ENCODE data around the gene TNFRSF25. TPM values are rescaled to one million over a fixed set of nuclear protein-coding genes. Genes with fewer than 3 reads are reported as not detected.

TNFRSF25 gene
- total and polyA plus RNA-seq, 2 donors (not counting 3 experiments of a cell fraction or from before 2014, with no cell fraction given), result 33.9 to 38.8 TPM

DNA sequence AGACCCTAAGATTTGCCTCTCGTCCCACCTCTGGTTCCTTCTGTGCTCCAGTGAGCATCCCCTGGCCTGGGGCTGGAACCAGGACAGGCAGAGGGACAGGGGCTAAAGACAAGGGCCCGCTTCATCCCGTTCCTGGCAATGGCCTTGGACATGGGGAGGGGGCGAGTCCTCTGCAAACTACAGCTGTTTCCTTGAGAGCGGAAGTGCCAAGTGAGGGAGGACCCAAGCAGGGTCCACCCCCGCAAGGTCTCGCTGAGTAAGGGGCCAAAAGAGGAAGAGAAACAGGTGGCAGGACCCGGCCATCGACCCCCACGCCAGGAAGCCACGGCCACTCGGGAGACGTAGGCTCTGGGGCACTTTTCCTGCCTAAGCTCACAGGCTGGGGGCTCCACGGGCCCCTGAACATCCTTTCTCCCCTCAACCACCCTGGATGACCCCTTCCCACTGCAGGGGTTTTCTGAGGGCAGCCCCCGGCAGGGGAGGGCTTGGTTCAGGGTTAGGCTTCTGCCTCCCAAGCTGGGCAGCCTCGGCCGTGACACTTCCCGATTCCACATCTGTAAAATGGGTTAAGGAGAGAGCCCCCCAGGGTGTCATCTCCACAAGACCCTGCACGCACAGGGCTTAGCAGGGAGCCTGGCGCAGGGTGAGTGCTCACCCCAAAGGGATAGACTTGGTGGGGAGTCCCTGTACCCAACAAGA is 43.4 kb upstream of the TNFRSF25 start:
- no peak for FAIRE-seq
- no TSS peak for BruUV-seq (replicated peaks)
- TF ChIP-seq FOS (IDR thresholded peaks at IDR 0.05; ENCODE audit: borderline replicate concordance, insufficient read depth, low read length) (no peak), MYC (IDR thresholded peaks at IDR 0.05; ENCODE audit: low read depth, low read length) (no peak), POLR2AphosphoS5 (IDR thresholded peaks at IDR 0.05; ENCODE audit: insufficient read depth, low read depth, low read length) (no peak), GATA2 (IDR thresholded peaks at IDR 0.05; ENCODE audit: insufficient read depth, insufficient read length, low read depth, low read length) (no peak), CTCF (IDR thresholded peaks at IDR 0.05; ENCODE audit: extremely low read depth in 1 of 2, insufficient read depth in 1 of 2, low read depth in 1 of 2, low read length in 2 of 2) (no peak), EZH2 (IDR thresholded peaks at IDR 0.05; ENCODE audit: borderline replicate concordance, low read depth, low read length, severe bottlenecking) (no peak), JUN (IDR thresholded peaks at IDR 0.05; ENCODE audit: borderline replicate concordance, insufficient read depth, insufficient read length, low read depth) (no peak), MAX (IDR thresholded peaks at IDR 0.05; ENCODE audit: insufficient read depth, insufficient read length) (no peak), POLR2A (IDR thresholded peaks at IDR 0.05; ENCODE audit: low read depth, low read length) (no peak)
- H3K36me3 ChIP-seq (ENCODE audit: control insufficient read depth in 2 of 2, extremely low read depth in 1 of 2, insufficient read depth in 2 of 2, low read length in 2 of 2), result no peaks in the 10 kb centered on the region
- H3K9me1 ChIP-seq (replicated peaks; ENCODE audit: control insufficient read depth, extremely low read depth, insufficient read depth, low read length), result no peaks in the 10 kb centered on the region
- no peaks in the 10 kb centered on the region for H3K79me2 ChIP-seq (ENCODE audit: control insufficient read depth, insufficient read depth, low read length)
- DNase-seq (ENCODE audit: low read depth, low spot score), result no peak
- H2AFZ ChIP-seq (ENCODE audit: low read depth, low read length), result no peak overlapping the region
- H3K27me3 ChIP-seq (ENCODE audit: control insufficient read depth in 2 of 2, insufficient read depth in 2 of 2, low read length in 2 of 2), result no peaks in the 10 kb centered on the region
- H3K4me3 ChIP-seq (replicated peaks in 1 of 3; ENCODE audit: insufficient read depth in 1 of 3, low read depth in 1 of 3, low read length in 3 of 3), result no peak overlapping the region
- H3K4me2 ChIP-seq (ENCODE audit: insufficient read depth, low read length), result no peak overlapping the region
- H4K20me1 ChIP-seq (replicated peaks; ENCODE audit: control insufficient read depth, extremely low read depth, insufficient read depth, low read length), result no peaks in the 10 kb centered on the region
- ChIA-PET POLR2A (no interaction called here), CTCF (interaction anchor here (1.0 to 1.5 kb wide), 3 partner anchors 13 to 137 kb away, joined by 3 to 9 read pairs (median 4); no protein-coding TSS in a partner anchor)
- H3K27ac ChIP-seq (ENCODE audit: insufficient read depth, low read depth, low read length), result no peak overlapping the region
- no peaks in the 10 kb centered on the region for H3K9me3 ChIP-seq (replicated peaks; ENCODE audit: control insufficient read depth, insufficient read depth, low read length)
- no peaks in the 10 kb centered on the region for H3K4me1 ChIP-seq (ENCODE audit: control insufficient read depth, extremely low read depth, insufficient read depth, low read length)
- intact Hi-C loops (cut with micrococcal nuclease) (no loop called here), dilution Hi-C loops (cut with MboI; ENCODE audit: extremely low pct_ligation_motif_present, low sequenced_read_pairs) (no loop called here)
- no peak overlapping the region for H3K9ac ChIP-seq (replicated peaks; ENCODE audit: extremely low read depth, insufficient read depth, low read length)
